ENCODE data around the gene RIPOR2. TPM values are rescaled to one million over a fixed set of nuclear protein-coding genes. Genes with fewer than 3 reads are reported as not detected.

RIPOR2 gene
- total RNA-seq, 4 donors from 2014 or later: 5.2 to 34.0 (median 21.2) TPM

- no peak for ATAC-seq
- intact Hi-C loops (cut with DNase I; ENCODE audit: low total_unique reads): no loop called here
Observed at GRCh38 chr6:24898676-24899075, 37.1 kb downstream of the RIPOR2 start.

GRCh38 chr6:24897186-24897585 lies 38.6 kb downstream of the RIPOR2 start:
- Histone ChIP-seq H3K9me3 (no peaks in the 10 kb centered on the region), H3K4me3 (no peak overlapping the region), H3K36me3 (no peaks in the 10 kb centered on the region), H3K4me1 (peaks cover 18 to 24% of the 10 kb centered on the region in 2 donors), H3K27me3 (no peaks in the 10 kb centered on the region), H3K27ac (peak overlapping the region; percentile 16 to 44 (median 30))
- intact Hi-C loops (cut with DNase I; ENCODE audit: low total_unique reads): no loop called here
- ATAC-seq: no peak
- DNase-seq: no peak
- TF ChIP-seq POLR2A (IDR thresholded peaks at IDR 0.05) (no peak), CTCF (IDR thresholded peaks at IDR 0.05 in 4 of 5, conservative IDR thresholded peaks at IDR 0.05 in 1 of 5) (no peak)
- in situ Hi-C loops (cut with MboI; ENCODE audit: low sequenced_read_pairs in 4 of 4): no loop called here

More at GRCh38 chr6:24898676-24899075, 37.1 kb downstream of the RIPOR2 start:
- H3K4me1 ChIP-seq: peaks cover 31 to 32% of the 10 kb centered on the region in 2 donors
- H3K36me3 ChIP-seq: no peaks in the 10 kb centered on the region
- DNase-seq: no peak
- H3K4me3 ChIP-seq: no peak overlapping the region
- no peaks in the 10 kb centered on the region for H3K9me3 ChIP-seq
- H3K27me3 ChIP-seq: no peaks in the 10 kb centered on the region
- TF ChIP-seq POLR2A (IDR thresholded peaks at IDR 0.05) (no peak), CTCF (IDR thresholded peaks at IDR 0.05 in 4 of 5, conservative IDR thresholded peaks at IDR 0.05 in 1 of 5) (no peak)
- in situ Hi-C loops (cut with MboI; ENCODE audit: low sequenced_read_pairs in 4 of 4): no loop called here
- peak overlapping the region in 2 of 4 donors; percentile 87 to 93 for H3K27ac ChIP-seq

- H3K4me1 ChIP-seq: peaks cover 24 to 33% of the 10 kb centered on the region in 2 donors
- no peaks in the 10 kb centered on the region for H3K9me3 ChIP-seq
- ATAC-seq: no peak
- TF ChIP-seq POLR2A (IDR thresholded peaks at IDR 0.05) (no peak), CTCF (IDR thresholded peaks at IDR 0.05 in 4 of 5, conservative IDR thresholded peaks at IDR 0.05 in 1 of 5) (no peak)
- in situ Hi-C loops (cut with MboI; ENCODE audit: low sequenced_read_pairs in 4 of 4) (no loop called here), intact Hi-C loops (cut with DNase I; ENCODE audit: low total_unique reads) (no loop called here)
- H3K27ac ChIP-seq: no peak overlapping the region
- no peak overlapping the region for H3K4me3 ChIP-seq
- no peaks in the 10 kb centered on the region for H3K36me3 ChIP-seq
- no peaks in the 10 kb centered on the region for H3K27me3 ChIP-seq
- no peak for DNase-seq
Observed at GRCh38 chr6:24893342-24893850, 42.4 kb downstream of the RIPOR2 start.

GRCh38 chr6:24891004-24891403 lies 44.8 kb downstream of the RIPOR2 start:
- peak in 1 of 2 donors; percentile 61 for DNase-seq
- Histone ChIP-seq H3K27me3 (no peaks in the 10 kb centered on the region), H3K9me3 (no peaks in the 10 kb centered on the region), H3K4me1 (peaks cover 34 to 35% of the 10 kb centered on the region in 2 donors), H3K36me3 (no peaks in the 10 kb centered on the region), H3K4me3 (no peak overlapping the region), H3K27ac (peak overlapping the region; percentile 26 to 63 (median 40))
- TF ChIP-seq POLR2A (IDR thresholded peaks at IDR 0.05) (no peak), CTCF (IDR thresholded peaks at IDR 0.05 in 4 of 5, conservative IDR thresholded peaks at IDR 0.05 in 1 of 5) (no peak)
- intact Hi-C loops (cut with DNase I; ENCODE audit: low total_unique reads) (no loop called here), in situ Hi-C loops (cut with MboI; ENCODE audit: low sequenced_read_pairs in 4 of 4) (no loop called here)
- ATAC-seq: peak; percentile 79 to 87

GRCh38 chr6:24890471-24890870 lies 45.3 kb downstream of the RIPOR2 start:
- no peaks in the 10 kb centered on the region for H3K9me3 ChIP-seq
- no peak for TF ChIP-seq POLR2A (IDR thresholded peaks at IDR 0.05)
- no peak for TF ChIP-seq CTCF (IDR thresholded peaks at IDR 0.05 in 4 of 5, conservative IDR thresholded peaks at IDR 0.05 in 1 of 5)
- H3K4me1 ChIP-seq: peaks cover 34 to 35% of the 10 kb centered on the region in 2 donors
- no peaks in the 10 kb centered on the region for H3K36me3 ChIP-seq
- intact Hi-C loops (cut with DNase I; ENCODE audit: low total_unique reads): no loop called here
- no peak for DNase-seq
- in situ Hi-C loops (cut with MboI; ENCODE audit: low sequenced_read_pairs in 4 of 4): no loop called here
- ATAC-seq: no peak
- H3K4me3 ChIP-seq: no peak overlapping the region
- H3K27ac ChIP-seq: peak overlapping the region; percentile 26 to 63 (median 40)
- H3K27me3 ChIP-seq: no peaks in the 10 kb centered on the region
